ENCODE data around the gene IGFALS. TPM values are rescaled to one million over a fixed set of nuclear protein-coding genes. Genes with fewer than 3 reads are reported as not detected.

The IGFALS gene
- total RNA-seq, 4 donors from 2014 or later = 0.35 TPM; not detected in 3

- Histone ChIP-seq H3K27me3 (no peaks in the 10 kb centered on the region), H3K27ac (no peak overlapping the region), H3K36me3 (peaks cover 0 to 74% (median 4%) of the 10 kb centered on the region in 3 donors), H3K4me3 (no peak overlapping the region), H3K9me3 (no peaks in the 10 kb centered on the region), H3K4me1 (peaks cover 0 to 19% (median 4%) of the 10 kb centered on the region in 4 donors)
- TF ChIP-seq, protein P1, sequence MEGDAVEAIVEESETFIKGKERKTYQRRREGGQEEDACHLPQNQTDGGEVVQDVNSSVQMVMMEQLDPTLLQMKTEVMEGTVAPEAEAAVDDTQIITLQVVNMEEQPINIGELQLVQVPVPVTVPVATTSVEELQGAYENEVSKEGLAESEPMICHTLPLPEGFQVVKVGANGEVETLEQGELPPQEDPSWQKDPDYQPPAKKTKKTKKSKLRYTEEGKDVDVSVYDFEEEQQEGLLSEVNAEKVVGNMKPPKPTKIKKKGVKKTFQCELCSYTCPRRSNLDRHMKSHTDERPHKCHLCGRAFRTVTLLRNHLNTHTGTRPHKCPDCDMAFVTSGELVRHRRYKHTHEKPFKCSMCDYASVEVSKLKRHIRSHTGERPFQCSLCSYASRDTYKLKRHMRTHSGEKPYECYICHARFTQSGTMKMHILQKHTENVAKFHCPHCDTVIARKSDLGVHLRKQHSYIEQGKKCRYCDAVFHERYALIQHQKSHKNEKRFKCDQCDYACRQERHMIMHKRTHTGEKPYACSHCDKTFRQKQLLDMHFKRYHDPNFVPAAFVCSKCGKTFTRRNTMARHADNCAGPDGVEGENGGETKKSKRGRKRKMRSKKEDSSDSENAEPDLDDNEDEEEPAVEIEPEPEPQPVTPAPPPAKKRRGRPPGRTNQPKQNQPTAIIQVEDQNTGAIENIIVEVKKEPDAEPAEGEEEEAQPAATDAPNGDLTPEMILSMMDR (IDR thresholded peaks at IDR 0.05) = no peak
- TF ChIP-seq POLR2A (IDR thresholded peaks at IDR 0.05) = no peak
- DNase-seq = peak in 1 of 3 donors; percentile 23
These were observed 26.8 kb upstream of the IGFALS start for GRCh38 chr16:1820096-1820945.

GRCh38 chr16:1819611-1820010 lies 26.1 kb upstream of the IGFALS start:
- Histone ChIP-seq H3K4me3 (no peak overlapping the region), H3K27ac (no peak overlapping the region), H3K9me3 (no peaks in the 10 kb centered on the region), H3K4me1 (peaks cover 0 to 13% (median 0%) of the 10 kb centered on the region in 4 donors), H3K27me3 (no peaks in the 10 kb centered on the region), H3K36me3 (peaks cover 0 to 74% (median 4%) of the 10 kb centered on the region in 3 donors)
- DNase-seq = peak in 1 of 3 donors; percentile 38
- TF ChIP-seq, protein P1 (IDR thresholded peaks at IDR 0.05) = no peak
- no peak for TF ChIP-seq POLR2A (IDR thresholded peaks at IDR 0.05)

DNA sequence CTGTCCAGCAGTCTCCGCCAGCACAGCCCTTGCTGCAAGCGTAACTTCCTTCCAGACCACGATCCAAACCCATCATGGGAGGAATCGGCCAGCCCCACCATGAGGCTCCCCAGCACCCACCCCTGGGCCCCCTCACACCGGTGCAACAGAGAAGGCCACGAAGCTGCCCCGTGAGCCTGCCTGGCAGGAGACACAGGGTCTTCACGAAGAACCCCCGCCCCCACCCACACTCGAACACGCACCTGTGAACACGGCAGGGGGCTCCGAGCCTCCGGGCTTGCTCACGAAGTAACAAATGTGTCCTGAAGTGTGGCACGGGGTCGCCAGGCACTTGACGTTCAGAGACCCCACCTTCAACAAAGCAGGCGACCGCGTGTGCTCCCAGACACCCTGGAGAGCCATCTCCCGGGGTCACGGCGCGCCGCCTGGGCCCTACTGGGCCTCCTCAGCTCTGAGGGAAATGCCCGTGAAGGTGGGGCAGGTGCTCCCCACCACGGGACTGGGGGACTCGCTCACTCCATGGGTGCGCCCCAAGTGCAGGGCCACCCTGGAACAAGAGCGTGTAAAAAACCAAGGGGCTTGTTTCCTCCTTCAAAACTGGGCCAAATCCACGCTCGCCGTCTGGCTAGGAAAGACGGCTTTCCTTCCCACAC lies 25.5 kb upstream of the IGFALS start:
- Histone ChIP-seq H3K9me3 (no peaks in the 10 kb centered on the region), H3K27me3 (no peaks in the 10 kb centered on the region), H3K36me3 (peaks cover 0 to 74% (median 4%) of the 10 kb centered on the region in 3 donors), H3K4me3 (no peak overlapping the region), H3K4me1 (peaks cover 0 to 7% (median 0%) of the 10 kb centered on the region in 4 donors), H3K27ac (no peak overlapping the region)
- DNase-seq = peak in 1 of 3 donors; percentile 42
- no peak for TF ChIP-seq POLR2A (IDR thresholded peaks at IDR 0.05)
- TF ChIP-seq, protein P1 (IDR thresholded peaks at IDR 0.05) = no peak

DNA sequence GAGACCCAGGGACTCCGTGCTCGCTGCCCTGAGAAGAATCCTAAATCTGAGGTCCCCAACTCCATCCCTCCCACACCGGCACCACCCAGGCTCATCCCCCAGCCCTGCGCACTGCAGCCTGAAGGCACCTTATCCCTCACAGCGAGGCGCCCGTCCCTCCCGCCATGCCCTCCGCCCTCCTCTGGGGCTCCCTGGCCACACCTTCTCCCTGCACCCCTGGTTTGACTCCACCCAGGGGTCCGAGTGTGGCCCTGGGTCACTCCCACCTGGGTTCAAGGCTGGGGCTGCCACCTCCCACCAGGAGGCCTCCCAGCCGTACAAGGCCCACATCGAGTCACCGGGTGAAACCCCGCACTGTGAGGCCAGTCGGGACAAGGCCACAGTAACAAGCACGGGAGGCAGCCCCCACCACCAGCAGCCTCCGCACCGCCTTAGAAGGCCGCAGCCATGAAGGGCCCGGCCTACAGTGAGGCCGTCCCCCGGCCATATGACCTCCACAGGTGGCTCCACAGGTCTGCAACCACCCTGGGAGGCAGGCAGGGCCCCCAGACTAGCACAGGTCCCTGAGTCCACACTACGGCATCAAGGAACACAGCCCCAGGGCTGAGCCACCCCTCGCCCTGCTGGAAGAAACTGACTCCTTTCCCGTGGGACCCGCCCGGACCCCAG lies 24.8 kb upstream of the IGFALS start:
- TF ChIP-seq POLR2A (IDR thresholded peaks at IDR 0.05) = no peak
- TF ChIP-seq, protein P1 (IDR thresholded peaks at IDR 0.05) = no peak
- H3K36me3 ChIP-seq = peaks cover 0 to 74% (median 4%) of the 10 kb centered on the region in 3 donors

DNA sequence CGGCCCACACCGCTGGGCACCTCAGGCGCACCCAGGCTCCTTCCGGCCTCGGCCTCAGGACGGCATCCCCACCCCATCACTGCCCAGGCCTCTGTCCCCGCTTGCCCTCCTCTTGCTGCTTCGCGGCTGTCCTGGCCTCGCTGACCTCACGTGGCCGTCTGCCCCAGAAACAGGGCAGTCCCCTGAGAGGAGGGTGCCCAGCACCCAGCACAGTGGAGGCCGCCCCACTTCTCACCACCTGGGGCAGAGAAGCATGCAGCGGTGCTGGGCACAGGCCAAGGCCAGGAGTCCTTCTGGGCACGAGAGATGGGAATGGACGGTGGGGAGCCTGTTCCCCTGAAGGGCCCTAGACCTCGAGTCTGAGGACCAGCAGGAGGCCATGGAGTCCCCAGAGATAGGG lies 24.2 kb upstream of the IGFALS start:
- no peaks in the 10 kb centered on the region for H3K4me1 ChIP-seq
- TF ChIP-seq, protein P1 (IDR thresholded peaks at IDR 0.05) = no peak
- TF ChIP-seq POLR2A (IDR thresholded peaks at IDR 0.05) = no peak
- no peak overlapping the region for H3K27ac ChIP-seq
- no peaks in the 10 kb centered on the region for H3K9me3 ChIP-seq
- H3K4me3 ChIP-seq = no peak overlapping the region
- H3K27me3 ChIP-seq = no peaks in the 10 kb centered on the region
- H3K36me3 ChIP-seq = peaks cover 0 to 71% (median 4%) of the 10 kb centered on the region in 3 donors
- peak in 1 of 3 donors; percentile 38 for DNase-seq

More for the DNA sequence above, 24.8 kb upstream of the IGFALS start:
- no peaks in the 10 kb centered on the region for H3K27me3 ChIP-seq
- H3K27ac ChIP-seq = no peak overlapping the region
- peak in 1 of 3 donors; percentile 40 for DNase-seq
- H3K9me3 ChIP-seq = no peaks in the 10 kb centered on the region
- no peak overlapping the region for H3K4me3 ChIP-seq
- peaks cover 0 to under 1% (median 0%) of the 10 kb centered on the region in 4 donors for H3K4me1 ChIP-seq

All from Peyer's patch (tissue), 4 donors.